ENCODE measurements around the gene IFNK.
A peak's percentile ranks its signal among the peaks of the same experiment; 100 is the strongest.

Gene IFNK

DNA sequence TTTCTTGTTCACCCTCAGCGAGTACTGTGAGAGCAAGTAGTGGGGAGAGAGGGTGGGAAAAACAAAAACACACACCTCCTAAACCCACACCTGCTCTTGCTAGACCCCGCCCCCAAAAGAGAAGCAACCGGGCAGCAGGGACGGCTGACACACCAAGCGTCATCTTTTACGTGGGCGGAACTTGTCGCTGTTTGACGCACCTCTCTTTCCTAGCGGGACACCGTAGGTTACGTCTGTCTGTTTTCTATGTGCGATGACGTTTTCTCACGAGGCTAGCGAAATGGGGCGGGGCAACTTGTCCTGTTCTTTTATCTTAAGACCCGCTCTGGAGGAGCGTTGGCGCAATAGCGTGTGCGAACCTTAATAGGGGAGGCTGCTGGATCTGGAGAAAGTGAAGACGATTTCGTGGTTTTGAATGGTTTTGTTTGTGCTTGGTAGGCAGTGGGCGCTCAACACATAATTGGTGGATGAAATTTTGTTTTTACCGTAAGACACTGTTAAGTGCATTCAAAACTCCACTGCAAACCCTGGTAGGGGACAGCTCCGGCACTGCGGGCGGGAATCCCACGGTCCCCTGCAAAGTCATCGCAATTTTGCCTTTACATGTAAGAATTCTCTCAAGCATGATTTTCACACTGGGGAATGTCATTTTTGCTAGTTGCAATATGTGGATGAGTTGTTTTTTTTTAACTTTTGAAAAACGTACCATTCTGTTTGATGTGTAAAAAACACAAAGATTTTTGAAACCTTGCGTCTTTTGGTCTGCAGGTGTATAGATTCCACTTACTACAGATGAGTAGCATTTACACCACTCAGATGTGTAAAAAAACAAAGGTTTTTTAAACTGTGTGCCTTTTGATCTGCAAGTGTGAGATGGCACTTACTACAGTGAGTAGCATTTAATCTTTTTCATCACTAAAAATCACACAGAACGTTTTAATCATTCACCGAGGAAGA lies 49.8 kb downstream of the IFNK start:
- DNase-seq (ENCODE audit: low read depth in 2 of 2) = peak; percentile 82 to 90

Data from stimulated activated CD4-positive, alpha-beta T cell treated with anti-CD3 and anti-CD28 coated beads, Interleukin-1b, Interleukin-23, amount 100 ng/mL, for 1 hour (primary cell).